ENCODE data around the gene INPP5A. TPM values are rescaled to one million over a fixed set of nuclear protein-coding genes. Genes with fewer than 3 reads are reported as not detected.
"Not testable (repeated sequence)": the region's sequence is repeated elsewhere in the genome, so short reads cannot be mapped to it uniquely, and the experiment has no call there.

The INPP5A gene
- total RNA-seq, 1 donor from 2014 or later, result 41.0 TPM

GRCh38 chr10:132704008-132704814 is 166.6 kb downstream of the INPP5A start:
- peaks cover 37% of the 10 kb centered on the region for H3K36me3 Mint-ChIP-seq
- peaks cover 8% of the 10 kb centered on the region for H3K4me1 Mint-ChIP-seq
- no peak for DNase-seq (ENCODE audit: low spot score in 2 of 2, unreplicated experiment in 2 of 2)

GRCh38 chr10:132704815-132705064 is 167.2 kb downstream of the INPP5A start:
- not testable (repeated sequence) for H3K4me3 Mint-ChIP-seq; DNase-seq (ENCODE audit: low spot score in 2 of 2, unreplicated experiment in 2 of 2); H3K27me3 Mint-ChIP-seq (ENCODE audit: low read depth); H3K4me1 Mint-ChIP-seq; H3K27ac Mint-ChIP-seq
- Mint-ChIP-seq H3K9me3 (peaks cover 12% of the 10 kb centered on the region), H3K36me3 (peaks cover 37% of the 10 kb centered on the region)

More at GRCh38 chr10:132704008-132704814, 166.6 kb downstream of the INPP5A start:
- H3K27me3 Mint-ChIP-seq (ENCODE audit: low read depth), result no peaks in the 10 kb centered on the region
- H3K9me3 Mint-ChIP-seq, result peaks cover 12% of the 10 kb centered on the region
- TF ChIP-seq CTCF (IDR thresholded peaks at IDR 0.05; ENCODE audit: unreplicated experiment), result no peak
- no peak overlapping the region for H3K27ac Mint-ChIP-seq
- no peak overlapping the region for H3K4me3 Mint-ChIP-seq

GRCh38 chr10:132705173-132705572 is 167.6 kb downstream of the INPP5A start:
- peaks cover 8% of the 10 kb centered on the region for H3K4me1 Mint-ChIP-seq
- DNase-seq (ENCODE audit: low spot score in 2 of 2, unreplicated experiment in 2 of 2), result no peak
- no peak overlapping the region for H3K27ac Mint-ChIP-seq
- H3K27me3 Mint-ChIP-seq (ENCODE audit: low read depth), result no peaks in the 10 kb centered on the region
- H3K9me3 Mint-ChIP-seq, result peaks cover 12% of the 10 kb centered on the region
- H3K4me3 Mint-ChIP-seq, result no peak overlapping the region
- peaks cover 40% of the 10 kb centered on the region for H3K36me3 Mint-ChIP-seq
- no peak for TF ChIP-seq CTCF (IDR thresholded peaks at IDR 0.05; ENCODE audit: unreplicated experiment)

GRCh38 chr10:132705943-132706342 is 168.4 kb downstream of the INPP5A start:
- Mint-ChIP-seq H3K4me3 (no peak overlapping the region), H3K9me3 (peaks cover 12% of the 10 kb centered on the region), H3K27ac (no peak overlapping the region), H3K27me3 (ENCODE audit: low read depth) (no peaks in the 10 kb centered on the region), H3K4me1 (peaks cover 2% of the 10 kb centered on the region), H3K36me3 (peaks cover 43% of the 10 kb centered on the region)
- TF ChIP-seq CTCF (IDR thresholded peaks at IDR 0.05; ENCODE audit: unreplicated experiment), result no peak
- DNase-seq (ENCODE audit: low spot score in 2 of 2, unreplicated experiment in 2 of 2), result no peak

GRCh38 chr10:132706701-132707100 is 169.1 kb downstream of the INPP5A start:
- H3K36me3 Mint-ChIP-seq, result peaks cover 44% of the 10 kb centered on the region
- no peaks in the 10 kb centered on the region for H3K4me1 Mint-ChIP-seq
- peaks cover 12% of the 10 kb centered on the region for H3K9me3 Mint-ChIP-seq
- DNase-seq (ENCODE audit: low spot score in 2 of 2, unreplicated experiment in 2 of 2), result no peak
- TF ChIP-seq CTCF (IDR thresholded peaks at IDR 0.05; ENCODE audit: unreplicated experiment), result no peak
- no peak overlapping the region for H3K4me3 Mint-ChIP-seq
- H3K27me3 Mint-ChIP-seq (ENCODE audit: low read depth), result no peaks in the 10 kb centered on the region
- no peak overlapping the region for H3K27ac Mint-ChIP-seq

- H3K27me3 Mint-ChIP-seq (ENCODE audit: low read depth), result no peaks in the 10 kb centered on the region
- H3K36me3 Mint-ChIP-seq, result peaks cover 49% of the 10 kb centered on the region
- no peaks in the 10 kb centered on the region for H3K4me1 Mint-ChIP-seq
- no peak overlapping the region for H3K4me3 Mint-ChIP-seq
- TF ChIP-seq CTCF (IDR thresholded peaks at IDR 0.05; ENCODE audit: unreplicated experiment), result no peak
- H3K27ac Mint-ChIP-seq, result no peak overlapping the region
- peaks cover 12% of the 10 kb centered on the region for H3K9me3 Mint-ChIP-seq
- no peak for DNase-seq (ENCODE audit: low spot score in 2 of 2, unreplicated experiment in 2 of 2)
Observed at GRCh38 chr10:132707121-132707775, 169.7 kb downstream of the INPP5A start.

All from mesothelial cell of epicardium (in vitro differentiated cells).